ENCODE results near the gene CFL2.

CFL2 gene

DNA sequence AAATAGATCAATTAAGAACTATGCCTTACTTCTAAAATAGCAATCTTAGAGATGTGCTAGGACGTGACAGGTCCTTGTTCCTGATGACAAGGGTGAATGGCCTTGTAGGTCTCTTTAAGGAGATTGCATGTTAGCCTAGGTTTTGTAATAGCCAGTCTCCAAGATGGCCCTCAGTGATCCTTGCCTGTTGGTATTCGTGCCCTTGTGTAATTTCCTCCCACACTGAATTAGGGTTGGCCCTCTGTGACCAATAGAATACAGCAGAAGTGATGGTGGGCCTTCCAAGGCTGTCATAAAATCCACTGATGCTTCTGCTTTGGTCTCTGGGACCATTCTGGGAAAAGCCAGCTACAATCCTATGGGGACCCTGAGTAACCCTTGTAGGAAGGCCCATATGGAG, 46.3 kb downstream of the CFL2 start:
- no peaks in the 10 kb centered on the region for H3K27me3 ChIP-seq (replicated peaks; ENCODE audit: control insufficient read depth, insufficient read depth, low read length)
- DNase-seq (ENCODE audit: extremely low read depth, insufficient read length) = no peak
- TF ChIP-seq, protein P1, sequence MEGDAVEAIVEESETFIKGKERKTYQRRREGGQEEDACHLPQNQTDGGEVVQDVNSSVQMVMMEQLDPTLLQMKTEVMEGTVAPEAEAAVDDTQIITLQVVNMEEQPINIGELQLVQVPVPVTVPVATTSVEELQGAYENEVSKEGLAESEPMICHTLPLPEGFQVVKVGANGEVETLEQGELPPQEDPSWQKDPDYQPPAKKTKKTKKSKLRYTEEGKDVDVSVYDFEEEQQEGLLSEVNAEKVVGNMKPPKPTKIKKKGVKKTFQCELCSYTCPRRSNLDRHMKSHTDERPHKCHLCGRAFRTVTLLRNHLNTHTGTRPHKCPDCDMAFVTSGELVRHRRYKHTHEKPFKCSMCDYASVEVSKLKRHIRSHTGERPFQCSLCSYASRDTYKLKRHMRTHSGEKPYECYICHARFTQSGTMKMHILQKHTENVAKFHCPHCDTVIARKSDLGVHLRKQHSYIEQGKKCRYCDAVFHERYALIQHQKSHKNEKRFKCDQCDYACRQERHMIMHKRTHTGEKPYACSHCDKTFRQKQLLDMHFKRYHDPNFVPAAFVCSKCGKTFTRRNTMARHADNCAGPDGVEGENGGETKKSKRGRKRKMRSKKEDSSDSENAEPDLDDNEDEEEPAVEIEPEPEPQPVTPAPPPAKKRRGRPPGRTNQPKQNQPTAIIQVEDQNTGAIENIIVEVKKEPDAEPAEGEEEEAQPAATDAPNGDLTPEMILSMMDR (IDR thresholded peaks at IDR 0.05; ENCODE audit: insufficient read depth, low read length, poor library complexity, severe bottlenecking) = no peak
- H3K36me3 ChIP-seq (ENCODE audit: control insufficient read depth, insufficient read depth, low read length) = no peaks in the 10 kb centered on the region
- H3K4me3 ChIP-seq (replicated peaks; ENCODE audit: low read depth, low read length) = no peak overlapping the region

DNA sequence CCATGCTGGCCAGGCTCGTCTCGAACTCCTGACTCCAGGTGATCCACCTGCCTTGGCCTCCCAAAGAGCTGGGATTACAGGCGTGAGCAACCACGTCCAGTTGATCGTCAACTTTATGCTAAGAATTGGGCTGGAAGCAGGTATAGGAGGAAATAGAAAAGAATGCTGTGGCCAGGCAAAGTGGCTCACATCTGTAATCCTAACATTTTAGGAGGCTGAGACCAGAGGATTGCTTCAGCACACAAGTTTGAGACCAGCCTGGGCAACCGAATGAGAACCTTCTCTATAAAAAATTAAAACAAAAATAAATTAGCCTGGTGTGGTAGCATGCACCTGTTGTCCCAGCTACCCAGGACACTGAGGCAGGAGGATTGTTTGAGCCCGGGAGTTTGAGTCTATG, 47.4 kb downstream of the CFL2 start:
- no peak for DNase-seq (ENCODE audit: extremely low read depth, insufficient read length)
- no peaks in the 10 kb centered on the region for H3K27me3 ChIP-seq (replicated peaks; ENCODE audit: control insufficient read depth, insufficient read depth, low read length)
- H3K36me3 ChIP-seq (ENCODE audit: control insufficient read depth, insufficient read depth, low read length) = no peaks in the 10 kb centered on the region
- TF ChIP-seq, protein P1 (IDR thresholded peaks at IDR 0.05; ENCODE audit: insufficient read depth, low read length, poor library complexity, severe bottlenecking) = no peak
- H3K4me3 ChIP-seq (replicated peaks; ENCODE audit: low read depth, low read length) = no peak overlapping the region

DNA sequence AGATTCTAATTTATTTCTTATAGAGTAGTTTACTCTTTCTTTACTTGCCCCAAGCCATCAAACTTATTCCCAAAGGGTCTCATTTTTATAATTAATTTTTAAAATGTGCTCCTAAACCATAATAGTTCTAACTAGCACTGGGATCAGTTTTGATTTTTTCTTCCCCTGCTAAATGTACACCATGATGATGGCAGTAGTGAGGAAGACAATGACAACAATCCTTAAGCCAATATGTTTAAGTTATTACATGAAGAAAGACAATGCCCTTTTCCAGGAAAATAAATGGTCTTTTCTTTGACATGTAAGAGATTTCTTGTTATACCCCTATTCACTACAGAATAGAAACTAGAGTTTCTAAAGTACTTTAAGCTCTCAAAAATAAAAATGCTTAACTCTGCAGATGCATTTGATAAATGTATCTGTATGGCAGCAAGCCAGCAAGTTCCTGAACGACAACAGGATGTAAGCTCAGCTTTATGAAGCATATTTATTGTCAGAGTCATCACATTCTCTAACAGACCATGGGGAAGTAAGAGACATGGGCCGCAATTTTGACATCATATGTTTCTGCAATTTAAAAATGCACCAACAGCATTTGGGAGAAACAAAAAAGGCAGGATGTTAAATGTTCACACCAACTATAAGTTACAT, 48.5 kb downstream of the CFL2 start:
- Histone ChIP-seq H3K36me3 (ENCODE audit: control insufficient read depth, insufficient read depth, low read length) (no peaks in the 10 kb centered on the region), H3K27me3 (replicated peaks; ENCODE audit: control insufficient read depth, insufficient read depth, low read length) (no peaks in the 10 kb centered on the region), H3K4me3 (replicated peaks; ENCODE audit: low read depth, low read length) (no peak overlapping the region)
- no peak for DNase-seq (ENCODE audit: extremely low read depth, insufficient read length)
- TF ChIP-seq, protein P1 (IDR thresholded peaks at IDR 0.05; ENCODE audit: insufficient read depth, low read length, poor library complexity, severe bottlenecking) = no peak

DNA sequence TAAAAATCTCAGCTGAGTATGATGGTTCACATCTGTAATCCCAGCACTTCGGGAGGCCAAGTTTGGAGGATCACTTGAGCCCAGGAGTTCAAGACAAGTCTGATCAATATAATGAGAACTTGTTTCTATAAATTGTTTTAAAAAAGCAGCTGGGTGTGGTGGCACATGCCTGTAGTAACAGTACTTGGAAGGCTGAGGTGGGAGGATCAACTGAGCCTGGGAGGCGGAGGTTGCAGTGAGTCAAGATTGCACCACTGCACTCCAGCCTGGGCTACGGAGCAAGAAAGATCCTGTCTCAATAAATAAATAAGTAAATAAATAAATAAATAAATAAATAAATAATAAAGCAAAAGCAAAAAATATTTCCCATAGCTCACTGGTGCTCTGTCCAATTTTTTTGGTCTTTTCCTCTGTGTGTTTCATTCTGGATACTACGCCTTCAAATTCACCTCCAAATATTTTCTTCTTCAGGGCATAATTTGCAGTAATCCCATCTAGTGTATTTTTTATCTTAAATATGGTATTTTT, 51.8 kb downstream of the CFL2 start:
- DNase-seq (ENCODE audit: extremely low read depth, insufficient read length) = no peak
- TF ChIP-seq, protein P1 (IDR thresholded peaks at IDR 0.05; ENCODE audit: insufficient read depth, low read length, poor library complexity, severe bottlenecking) = no peak

DNA sequence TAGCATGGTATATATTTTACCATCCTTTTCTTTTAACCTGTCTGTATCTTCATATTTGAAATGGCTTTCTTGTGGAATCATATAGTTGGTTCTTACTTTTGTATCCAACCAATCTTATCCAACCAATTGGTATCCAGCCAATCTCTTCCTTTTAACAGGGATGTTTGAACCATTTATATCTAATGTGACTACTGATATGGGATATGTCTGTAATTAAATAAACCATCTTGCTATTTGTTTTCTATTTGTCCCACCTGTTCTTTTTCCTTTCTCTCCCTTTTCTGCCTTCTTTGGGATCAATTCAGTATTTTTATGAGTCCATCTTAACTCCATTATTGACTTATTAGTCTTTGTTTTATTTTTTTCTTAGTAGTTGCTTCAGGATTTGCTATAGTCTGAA, 53.6 kb downstream of the CFL2 start:
- no peak overlapping the region for H3K4me3 ChIP-seq (replicated peaks; ENCODE audit: low read depth, low read length)
- no peaks in the 10 kb centered on the region for H3K36me3 ChIP-seq (ENCODE audit: control insufficient read depth, insufficient read depth, low read length)
- no peak for DNase-seq (ENCODE audit: extremely low read depth, insufficient read length)
- H3K27me3 ChIP-seq (replicated peaks; ENCODE audit: control insufficient read depth, insufficient read depth, low read length) = no peaks in the 10 kb centered on the region
- TF ChIP-seq, protein P1 (IDR thresholded peaks at IDR 0.05; ENCODE audit: insufficient read depth, low read length, poor library complexity, severe bottlenecking) = no peak

More for the DNA sequence above, 51.8 kb downstream of the CFL2 start:
- Histone ChIP-seq H3K4me3 (replicated peaks; ENCODE audit: low read depth, low read length) (no peak overlapping the region), H3K36me3 (ENCODE audit: control insufficient read depth, insufficient read depth, low read length) (no peaks in the 10 kb centered on the region), H3K27me3 (replicated peaks; ENCODE audit: control insufficient read depth, insufficient read depth, low read length) (no peaks in the 10 kb centered on the region)
